GM12878 (cell line): Measurements from ENCODE around the gene MGAT4B. TPM values are rescaled to one million over a fixed set of nuclear protein-coding genes. Genes with fewer than 3 reads are reported as not detected.

Experiments used
- ATAC-seq: fragments of 200-7000 bp; cut with Tn5 transposase; 3 replicates; pipeline ENCODE4 v1.9.1; 2020; ENCODE audit warnings: mild to moderate bottlenecking, moderate library complexity
- BruUV-seq: library from RNA; stranded (reverse); fragments of 400-500 nt; replicated peaks from 2 replicates; lab custom pipeline; 2021; lab: Mats Ljungman, UMichigan
- CTCF ChIA-PET: fragments of 300-600 bp; sonication (Branson Sonifier 250); formaldehyde crosslinking; extraction: SDS; loops from one replicate; lab custom pipeline; 2021; ENCODE audit warnings: inconsistent platforms; lab: Yijun Ruan, JAX
- POLR2A ChIA-PET: fragments of 350-600 bp; formaldehyde crosslinking; extraction: SDS; loops from one replicate; lab custom pipeline; 2021; ENCODE audit warnings: inconsistent platforms; lab: Charles Lee
- RAD21 ChIA-PET: fragments of 300-600 bp; sonication (Branson Sonifier 250); formaldehyde crosslinking; loops from one replicate; lab custom pipeline; 2023; ENCODE audit warnings: antibody characterized with exemption; ENCODE audit not compliant: unreplicated experiment; lab: Charles Lee
- SMC1A ChIA-PET: fragments of 300-600 bp; sonication (Branson Sonifier 250); formaldehyde crosslinking; loops from one replicate; lab custom pipeline; 2023; ENCODE audit not compliant: unreplicated experiment, uncharacterized antibody; lab: Charles Lee
- DNase-seq: peaks from one replicate; pipeline ENCODE4 v3.0.0-alpha.2; 2011; ENCODE audit warnings: low read depth, low spot score
- FAIRE-seq: peaks from 3 replicates; lab custom pipeline; 2011; peaks lifted over from hg19 to GRCh38; lab: Jason Lieb, UNC
- H2AFZ ChIP-seq: 2 replicates; pipeline ENCODE4 v1.6.0; 2011; ENCODE audit warnings: low read depth, low read length, control low read depth; ENCODE audit not compliant: control insufficient read depth
- H3K27ac ChIP-seq: 2 replicates; pipeline ENCODE4 v1.5.1; 2011; ENCODE audit warnings: control low read depth; ENCODE audit not compliant: control insufficient read depth, insufficient read depth
- H3K27me3 ChIP-seq, 2 experiments: replicated peaks in 1 of 2; 2 replicates each; pipeline versions ENCODE4 v1.6.0 to v1.6.1; 2011; ENCODE audit warnings: low read length in 1 of 2; ENCODE audit not compliant: control insufficient read depth in 2 of 2, insufficient read depth in 2 of 2
- H3K36me3 ChIP-seq, 2 experiments: 2 replicates each; pipeline ENCODE4 v1.5.1; 2011; ENCODE audit warnings: low read length in 1 of 2; ENCODE audit not compliant: control insufficient read depth in 2 of 2, insufficient read depth in 2 of 2
- H3K4me1 ChIP-seq: 2 replicates; pipeline ENCODE4 v1.6.1; 2011; ENCODE audit warnings: mild to moderate bottlenecking, low read length, moderate library complexity, mixed read lengths; ENCODE audit not compliant: control insufficient read depth, insufficient read depth
- H3K4me2 ChIP-seq: 2 replicates; pipeline ENCODE4 v1.6.0; 2011; ENCODE audit warnings: control low read depth; ENCODE audit not compliant: control insufficient read depth, insufficient read depth
- H3K4me3 ChIP-seq: fragments of 200-600 bp; sonication (generic); 2 replicates; pipeline ENCODE4 v1.5.1; 2016
- H3K79me2 ChIP-seq: 2 replicates; pipeline ENCODE4 v1.6.0; 2011; ENCODE audit warnings: low read length; ENCODE audit not compliant: control insufficient read depth, insufficient read depth
- H3K9ac ChIP-seq: 2 replicates; pipeline ENCODE4 v1.8.0; 2011; ENCODE audit warnings: low read length, control low read depth, mixed read lengths; ENCODE audit not compliant: control insufficient read depth, insufficient read depth
- H3K9me3 ChIP-seq: replicated peaks from 3 replicates; pipeline ENCODE4 v1.5.1; 2011; ENCODE audit warnings: mild to moderate bottlenecking, low read length; ENCODE audit not compliant: control insufficient read depth, insufficient read depth
- H4K20me1 ChIP-seq: 2 replicates; pipeline ENCODE4 v1.6.0; 2011; ENCODE audit not compliant: control insufficient read depth, insufficient read depth
- BMI1 ChIP-seq: fragments of 450-650 bp; IDR thresholded peaks from 2 replicates; pipeline ENCODE4 v1.6.1; 2016; ENCODE audit warnings: mild to moderate bottlenecking, moderate library complexity, borderline replicate concordance
- BRCA1 ChIP-seq: IDR thresholded peaks from 2 replicates; pipeline ENCODE4 v1.6.1; 2011; ENCODE audit warnings: low read depth, low read length, improper control_type of control experiment
- CHD1 ChIP-seq: IDR thresholded peaks from 2 replicates; pipeline ENCODE4 v1.6.1; 2012; ENCODE audit warnings: low read depth, low read length, improper control_type of control experiment
- MXI1 ChIP-seq: fragments of 150-350 bp; IDR thresholded peaks from 2 replicates; pipeline ENCODE4 v1.6.1; 2011; ENCODE audit warnings: low read depth, mild to moderate bottlenecking, inconsistent platforms, low read length, improper control_type of control experiment
- NRF1 ChIP-seq: conservative IDR thresholded peaks from 2 replicates; pipeline ENCODE4 v1.6.1; 2011; ENCODE audit warnings: mild to moderate bottlenecking, low read depth, low read length, improper control_type of control experiment
- PML ChIP-seq: IDR thresholded peaks from 2 replicates; pipeline ENCODE4 v1.6.1; 2012; ENCODE audit warnings: low read length, inconsistent platforms
- RBBP5 ChIP-seq: fragments of 200-600 bp; sonication (generic); conservative IDR thresholded peaks from 2 replicates; pipeline ENCODE4 v1.6.1; 2016
- RELA ChIP-seq: fragments of 450-650 bp; IDR thresholded peaks from 2 replicates; pipeline ENCODE4 v1.8.0; 2014; ENCODE audit warnings: borderline replicate concordance; ENCODE audit not compliant: partially characterized antibody
- SMAD5 ChIP-seq: IDR thresholded peaks from 2 replicates; pipeline ENCODE4 v1.6.1; 2016; ENCODE audit warnings: antibody characterized with exemption, low read depth
- STAT1 ChIP-seq: fragments of 450-650 bp; conservative IDR thresholded peaks from 2 replicates; pipeline ENCODE4 v1.6.1; 2014; ENCODE audit warnings: antibody characterized with exemption, mild to moderate bottlenecking
- STAT3 ChIP-seq: IDR thresholded peaks from 2 replicates; pipeline ENCODE4 v1.6.1; 2011; ENCODE audit warnings: low read depth, low read length, improper control_type of control experiment
- ZNF274 ChIP-seq: IDR thresholded peaks from one replicate; pipeline ENCODE4 v1.8.0; 2011; ENCODE audit not compliant: insufficient read length, insufficient read depth
- whole genome bisulfite sequencing: methylation state at CpG from one replicate; pipeline ENCODE4 v1.1.6; 2016; ENCODE audit warnings: low lambda C conversion rate; ENCODE audit not compliant: insufficient replicate concordance, insufficient coverage; ENCODE audit errors: missing lambda C conversion rate; 5-methylcytosine and 5-hydroxymethylcytosine counted together
- in situ Hi-C: fragments of 300-500 bp; cut with MboI; formaldehyde crosslinking; loops from 9 replicates; pipeline ENCODE4 v1.14.3; 2018; ENCODE audit warnings: mixed read lengths
- intact Hi-C: fragments of 100-400 bp; cut with micrococcal nuclease; formaldehyde crosslinking; loops from one replicate; pipeline ENCODE4 v1.14.2; 2022; ENCODE audit not compliant: unreplicated experiment
- polyA plus RNA-seq, 11 experiments: library from polyadenylated mRNA; depleted of rRNA in 4 of 11; unstranded in 6 of 11; stranded (reverse) in 5 of 11; fragments of >200 nt; fragmentation: Nextera tagmentation in 4 of 11; fragmentation: Illumina TruSeq in 1 of 11; extraction: Ambion mirVana in 4 of 11; extraction: Trizol in 1 of 11; gene quantifications; 1 replicate in 1 of 11; 2 replicates in 10 of 11; pipeline versions ENCODE4 v1.2.1 to v1.2.3, GENCODE V29; 2011 to 2016; ENCODE audit warnings: inconsistent platforms in 2 of 11, missing spikeins in 2 of 11, low read depth in 1 of 11
- total RNA-seq, 4 experiments: library from RNA; depleted of rRNA in 3 of 4; stranded (reverse); fragments of >200 nt in 3 of 4; fragmentation: Illumina TruSeq in 1 of 4; extraction: Trizol in 1 of 4; gene quantifications; 2 replicates each; pipeline versions ENCODE4 v1.2.1 to v1.2.3, GENCODE V29; 2013 to 2021
- TF ChIP-seq, protein P1 (sequence below): fragments of 450-650 bp; IDR thresholded peaks from 2 replicates; pipeline ENCODE4 v1.6.1; 2017; ENCODE audit warnings: mild to moderate bottlenecking, moderate library complexity
- TF ChIP-seq, protein P2 (sequence below): IDR thresholded peaks from 2 replicates; pipeline ENCODE4 v1.6.1; 2011; ENCODE audit warnings: low read depth, mild to moderate bottlenecking, low read length, moderate library complexity, borderline replicate concordance; ENCODE audit errors: extremely low read depth

MGAT4B gene
- total and polyA plus RNA-seq, 10 of the 15 experiments (the other 5 are each of a cell fraction or from before 2014, with no cell fraction given): 0.60 to 82.5 (median 34.4) TPM; not detected in 1

DNA sequence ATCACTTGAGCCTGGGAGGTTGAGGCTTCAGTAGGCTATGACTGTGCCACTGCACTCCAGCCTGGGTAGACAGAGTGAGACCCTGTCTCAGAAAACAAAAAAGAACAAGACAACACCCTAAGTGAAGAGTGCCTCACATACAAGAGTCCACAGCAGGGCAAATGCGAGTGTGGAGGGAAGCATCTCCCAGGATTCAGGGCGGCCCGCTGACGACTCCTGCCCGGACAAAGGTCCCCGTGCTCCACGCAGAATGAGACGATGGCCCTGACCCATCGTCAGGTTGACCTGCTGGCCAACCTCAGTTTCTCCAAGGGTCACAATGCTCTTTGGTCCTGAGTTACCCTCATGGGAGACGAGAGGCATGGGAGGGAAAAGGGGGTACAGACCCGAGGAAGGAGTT, 33.7 kb upstream of the MGAT4B start:
- Histone ChIP-seq H3K9me3 (no peaks in the 10 kb centered on the region; the same call in 2 of the 3 replicates), H3K36me3 (peaks cover 17 to 20% of the 10 kb centered on the region in 2 experiments; a peak in 3 of 4 replicates), H3K4me1 (peaks cover 9% of the 10 kb centered on the region), H3K27ac (no peak overlapping the region), H3K9ac (no peak overlapping the region)
- DNase-seq (no peak), FAIRE-seq (no peak)
- BruUV-seq: TSS peak; percentile 43
- TF ChIP-seq STAT1 (no peak), MXI1 (no peak), RELA (no peak), NRF1 (no peak), CHD1 (no peak), BRCA1 (no peak), PML (no peak), RBBP5 (no peak), STAT3 (no peak), ZNF274 (no peak), BMI1 (no peak), SMAD5 (no peak)
- TF ChIP-seq, protein P1, sequence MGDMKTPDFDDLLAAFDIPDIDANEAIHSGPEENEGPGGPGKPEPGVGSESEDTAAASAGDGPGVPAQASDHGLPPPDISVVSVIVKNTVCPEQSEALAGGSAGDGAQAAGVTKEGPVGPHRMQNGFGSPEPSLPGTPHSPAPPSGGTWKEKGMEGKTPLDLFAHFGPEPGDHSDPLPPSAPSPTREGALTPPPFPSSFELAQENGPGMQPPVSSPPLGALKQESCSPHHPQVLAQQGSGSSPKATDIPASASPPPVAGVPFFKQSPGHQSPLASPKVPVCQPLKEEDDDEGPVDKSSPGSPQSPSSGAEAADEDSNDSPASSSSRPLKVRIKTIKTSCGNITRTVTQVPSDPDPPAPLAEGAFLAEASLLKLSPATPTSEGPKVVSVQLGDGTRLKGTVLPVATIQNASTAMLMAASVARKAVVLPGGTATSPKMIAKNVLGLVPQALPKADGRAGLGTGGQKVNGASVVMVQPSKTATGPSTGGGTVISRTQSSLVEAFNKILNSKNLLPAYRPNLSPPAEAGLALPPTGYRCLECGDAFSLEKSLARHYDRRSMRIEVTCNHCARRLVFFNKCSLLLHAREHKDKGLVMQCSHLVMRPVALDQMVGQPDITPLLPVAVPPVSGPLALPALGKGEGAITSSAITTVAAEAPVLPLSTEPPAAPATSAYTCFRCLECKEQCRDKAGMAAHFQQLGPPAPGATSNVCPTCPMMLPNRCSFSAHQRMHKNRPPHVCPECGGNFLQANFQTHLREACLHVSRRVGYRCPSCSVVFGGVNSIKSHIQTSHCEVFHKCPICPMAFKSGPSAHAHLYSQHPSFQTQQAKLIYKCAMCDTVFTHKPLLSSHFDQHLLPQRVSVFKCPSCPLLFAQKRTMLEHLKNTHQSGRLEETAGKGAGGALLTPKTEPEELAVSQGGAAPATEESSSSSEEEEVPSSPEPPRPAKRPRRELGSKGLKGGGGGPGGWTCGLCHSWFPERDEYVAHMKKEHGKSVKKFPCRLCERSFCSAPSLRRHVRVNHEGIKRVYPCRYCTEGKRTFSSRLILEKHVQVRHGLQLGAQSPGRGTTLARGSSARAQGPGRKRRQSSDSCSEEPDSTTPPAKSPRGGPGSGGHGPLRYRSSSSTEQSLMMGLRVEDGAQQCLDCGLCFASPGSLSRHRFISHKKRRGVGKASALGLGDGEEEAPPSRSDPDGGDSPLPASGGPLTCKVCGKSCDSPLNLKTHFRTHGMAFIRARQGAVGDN: no peak
- TF ChIP-seq, protein P2, sequence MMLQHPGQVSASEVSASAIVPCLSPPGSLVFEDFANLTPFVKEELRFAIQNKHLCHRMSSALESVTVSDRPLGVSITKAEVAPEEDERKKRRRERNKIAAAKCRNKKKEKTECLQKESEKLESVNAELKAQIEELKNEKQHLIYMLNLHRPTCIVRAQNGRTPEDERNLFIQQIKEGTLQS: no peak
- TF ChIP-seq, all 136 proteins: peak for 0
- ChIA-PET POLR2A (no interaction called here), CTCF (interaction anchor here (1.4 kb wide), 1 partner anchor 38 kb away, joined by 3 read pairs; no protein-coding TSS in a partner anchor), RAD21 (no interaction called here), SMC1A (no interaction called here)
- H3K4me2 ChIP-seq: no peak overlapping the region
- in situ Hi-C loops: no loop called here
- 96% methylated on average over 11 of the region's 11 CpGs for WGBS
- H3K4me3 ChIP-seq: no peak overlapping the region
- no peak overlapping the region for H2AFZ ChIP-seq
- no peaks in the 10 kb centered on the region for H4K20me1 ChIP-seq
- no peaks in the 10 kb centered on the region for H3K79me2 ChIP-seq
- intact Hi-C loops: no loop called here
- H3K27me3 ChIP-seq: no peaks in the 10 kb centered on the region
- no peak for ATAC-seq
